ENCODE results near the gene DUS4L.

DNA sequence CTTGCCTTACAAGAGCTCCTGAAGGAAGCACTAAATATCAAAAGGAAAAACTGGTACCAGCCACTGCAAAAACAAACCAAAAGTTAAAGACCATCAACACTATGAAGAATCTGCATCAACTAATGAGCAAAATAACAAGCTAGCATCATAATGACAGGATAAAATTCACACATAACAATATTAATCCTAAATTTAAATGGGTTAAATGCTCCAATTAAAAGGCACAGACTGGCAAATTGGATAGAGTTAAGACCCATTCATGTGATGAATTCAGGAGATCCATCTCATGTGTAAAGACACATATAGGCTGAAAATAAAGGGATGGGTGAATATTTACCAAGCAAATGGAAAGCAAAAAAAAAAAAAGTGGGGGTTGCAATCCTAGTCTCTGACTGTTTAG is 29.6 kb upstream of the DUS4L start:
- TF ChIP-seq, protein P1, sequence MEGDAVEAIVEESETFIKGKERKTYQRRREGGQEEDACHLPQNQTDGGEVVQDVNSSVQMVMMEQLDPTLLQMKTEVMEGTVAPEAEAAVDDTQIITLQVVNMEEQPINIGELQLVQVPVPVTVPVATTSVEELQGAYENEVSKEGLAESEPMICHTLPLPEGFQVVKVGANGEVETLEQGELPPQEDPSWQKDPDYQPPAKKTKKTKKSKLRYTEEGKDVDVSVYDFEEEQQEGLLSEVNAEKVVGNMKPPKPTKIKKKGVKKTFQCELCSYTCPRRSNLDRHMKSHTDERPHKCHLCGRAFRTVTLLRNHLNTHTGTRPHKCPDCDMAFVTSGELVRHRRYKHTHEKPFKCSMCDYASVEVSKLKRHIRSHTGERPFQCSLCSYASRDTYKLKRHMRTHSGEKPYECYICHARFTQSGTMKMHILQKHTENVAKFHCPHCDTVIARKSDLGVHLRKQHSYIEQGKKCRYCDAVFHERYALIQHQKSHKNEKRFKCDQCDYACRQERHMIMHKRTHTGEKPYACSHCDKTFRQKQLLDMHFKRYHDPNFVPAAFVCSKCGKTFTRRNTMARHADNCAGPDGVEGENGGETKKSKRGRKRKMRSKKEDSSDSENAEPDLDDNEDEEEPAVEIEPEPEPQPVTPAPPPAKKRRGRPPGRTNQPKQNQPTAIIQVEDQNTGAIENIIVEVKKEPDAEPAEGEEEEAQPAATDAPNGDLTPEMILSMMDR (conservative IDR thresholded peaks at IDR 0.05; ENCODE audit: low read depth, low read length), result no peak
- no peak for TF ChIP-seq EZH2phosphoT487 (IDR thresholded peaks at IDR 0.05; ENCODE audit: borderline replicate concordance, low read length)
- no peak for TF ChIP-seq EZH2 (IDR thresholded peaks at IDR 0.05; ENCODE audit: low read length, unreplicated experiment)
